ENCODE measurements around the gene SEMA3G.

SEMA3G gene

DNA sequence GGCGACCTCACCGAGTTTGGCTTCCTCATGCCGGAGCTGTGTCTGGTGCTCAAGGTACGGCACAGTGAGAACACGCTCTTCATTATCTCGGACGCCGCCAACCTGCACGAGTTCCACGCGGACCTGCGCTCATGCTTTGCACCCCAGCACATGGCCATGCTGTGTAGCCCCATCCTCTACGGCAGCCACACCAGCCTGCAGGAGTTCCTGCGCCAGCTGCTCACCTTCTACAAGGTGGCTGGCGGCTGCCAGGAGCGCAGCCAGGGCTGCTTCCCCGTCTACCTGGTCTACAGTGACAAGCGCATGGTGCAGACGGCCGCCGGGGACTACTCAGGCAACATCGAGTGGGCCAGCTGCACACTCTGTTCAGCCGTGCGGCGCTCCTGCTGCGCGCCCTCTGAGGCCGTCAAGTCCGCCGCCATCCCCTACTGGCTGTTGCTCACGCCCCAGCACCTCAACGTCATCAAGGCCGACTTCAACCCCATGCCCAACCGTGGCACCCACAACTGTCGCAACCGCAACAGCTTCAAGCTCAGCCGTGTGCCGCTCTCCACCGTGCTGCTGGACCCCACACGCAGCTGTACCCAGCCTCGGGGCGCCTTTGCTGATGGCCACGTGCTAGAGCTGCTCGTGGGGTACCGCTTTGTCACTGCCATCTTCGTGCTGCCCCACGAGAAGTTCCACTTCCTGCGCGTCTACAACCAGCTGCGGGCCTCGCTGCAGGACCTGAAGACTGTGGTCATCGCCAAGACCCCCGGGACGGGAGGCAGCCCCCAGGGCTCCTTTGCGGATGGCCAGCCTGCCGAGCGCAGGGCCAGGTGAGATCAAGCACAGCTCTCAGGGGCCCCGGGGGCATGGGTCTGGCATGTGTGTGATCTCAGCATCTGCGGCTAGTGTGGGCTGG, 43.1 kb upstream of the SEMA3G start:
- Histone ChIP-seq H3K9me3 (ENCODE audit: control insufficient read depth, low read length) (no peaks in the 10 kb centered on the region), H2BK12ac (ENCODE audit: low read length in 2 of 2) (no peak overlapping the region), H4K8ac (ENCODE audit: low read length) (no peak overlapping the region), H2BK5ac (ENCODE audit: low read depth, low read length, poor library complexity, severe bottlenecking) (no peak overlapping the region), H3K23ac (ENCODE audit: low read length in 2 of 2) (no peak overlapping the region), H3K4me2 (ENCODE audit: low read length, poor library complexity, severe bottlenecking) (no peak overlapping the region), H4K91ac (ENCODE audit: low read length) (no peak overlapping the region), H3K4me1 (ENCODE audit: control insufficient read depth, insufficient read depth, low read depth, low read length) (peaks cover 31% of the 10 kb centered on the region), H3K4me3 (ENCODE audit: insufficient read depth in 1 of 2, low read depth in 1 of 2, low read length in 2 of 2) (no peak overlapping the region), H2BK15ac (ENCODE audit: low read depth, poor library complexity, severe bottlenecking) (no peak overlapping the region), H2AFZ (ENCODE audit: low read depth, low read length) (no peak overlapping the region), H3K27me3 (ENCODE audit: control insufficient read depth in 1 of 2, insufficient read depth in 1 of 2, low read length in 2 of 2) (no peaks in the 10 kb centered on the region), H3K79me1 (replicated peaks; ENCODE audit: low read length, poor library complexity, severe bottlenecking) (peaks cover 26% of the 10 kb centered on the region), H2AK5ac (ENCODE audit: low read length, severe bottlenecking) (no peak overlapping the region), H3K4ac (ENCODE audit: low read depth in 1 of 2, low read length in 2 of 2) (no peak overlapping the region), H3K27ac (ENCODE audit: low read length, poor library complexity, severe bottlenecking) (no peak overlapping the region), H3K18ac (ENCODE audit: low read depth in 1 of 2, low read length in 2 of 2) (no peak overlapping the region), H2BK120ac (ENCODE audit: low read depth, low read length) (no peak overlapping the region), H3K9ac (ENCODE audit: low read length) (no peak overlapping the region), H3K14ac (ENCODE audit: low read length in 2 of 2) (no peak overlapping the region), H3K36me3 (ENCODE audit: control insufficient read depth in 1 of 2, insufficient read depth in 2 of 2, low read depth in 1 of 2, low read length in 2 of 2) (peaks cover 79 to 96% of the 10 kb centered on the region in 2 experiments)
- DNase-seq = no peak
- 98% methylated on average over 59 of the region's 59 CpGs for WGBS

DNA sequence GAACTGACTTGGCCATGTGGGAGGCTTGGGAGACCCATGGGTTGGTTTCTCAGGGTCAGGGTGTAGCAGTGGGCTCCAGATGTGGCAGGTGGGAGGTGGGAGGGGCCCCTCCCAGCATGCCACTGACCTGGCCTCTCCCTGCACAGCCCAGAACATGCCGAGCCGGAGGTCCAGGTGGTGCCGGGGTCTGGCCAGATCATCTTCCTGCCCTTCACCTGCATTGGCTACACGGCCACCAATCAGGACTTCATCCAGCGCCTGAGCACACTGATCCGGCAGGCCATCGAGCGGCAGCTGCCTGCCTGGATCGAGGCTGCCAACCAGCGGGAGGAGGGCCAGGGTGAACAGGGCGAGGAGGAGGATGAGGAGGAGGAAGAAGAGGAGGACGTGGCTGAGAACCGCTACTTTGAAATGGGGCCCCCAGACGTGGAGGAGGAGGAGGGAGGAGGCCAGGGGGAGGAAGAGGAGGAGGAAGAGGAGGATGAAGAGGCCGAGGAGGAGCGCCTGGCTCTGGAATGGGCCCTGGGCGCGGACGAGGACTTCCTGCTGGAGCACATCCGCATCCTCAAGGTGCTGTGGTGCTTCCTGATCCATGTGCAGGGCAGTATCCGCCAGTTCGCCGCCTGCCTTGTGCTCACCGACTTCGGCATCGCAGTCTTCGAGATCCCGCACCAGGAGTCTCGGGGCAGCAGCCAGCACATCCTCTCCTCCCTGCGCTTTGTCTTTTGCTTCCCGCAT, 42.3 kb upstream of the SEMA3G start:
- H3K4me3 ChIP-seq (ENCODE audit: insufficient read depth in 1 of 2, low read depth in 1 of 2, low read length in 2 of 2) = no peak overlapping the region
- no peak overlapping the region for H3K23ac ChIP-seq (ENCODE audit: low read length in 2 of 2)
- H4K8ac ChIP-seq (ENCODE audit: low read length) = no peak overlapping the region
- no peak overlapping the region for H3K9ac ChIP-seq (ENCODE audit: low read length)
- no peak overlapping the region for H2AFZ ChIP-seq (ENCODE audit: low read depth, low read length)
- H3K4me2 ChIP-seq (ENCODE audit: low read length, poor library complexity, severe bottlenecking) = no peak overlapping the region
- H3K79me1 ChIP-seq (replicated peaks; ENCODE audit: low read length, poor library complexity, severe bottlenecking) = peaks cover 27% of the 10 kb centered on the region
- H3K9me3 ChIP-seq (ENCODE audit: control insufficient read depth, low read length) = no peaks in the 10 kb centered on the region
- no peak for DNase-seq
- no peak overlapping the region for H2BK12ac ChIP-seq (ENCODE audit: low read length in 2 of 2)
- H2BK5ac ChIP-seq (ENCODE audit: low read depth, low read length, poor library complexity, severe bottlenecking) = no peak overlapping the region
- no peak overlapping the region for H3K4ac ChIP-seq (ENCODE audit: low read depth in 1 of 2, low read length in 2 of 2)
- H3K4me1 ChIP-seq (ENCODE audit: control insufficient read depth, insufficient read depth, low read depth, low read length) = peaks cover 31% of the 10 kb centered on the region
- H2BK120ac ChIP-seq (ENCODE audit: low read depth, low read length) = no peak overlapping the region
- H3K14ac ChIP-seq (ENCODE audit: low read length in 2 of 2) = no peak overlapping the region
- H3K27me3 ChIP-seq (ENCODE audit: control insufficient read depth in 1 of 2, insufficient read depth in 1 of 2, low read length in 2 of 2) = no peaks in the 10 kb centered on the region
- H4K91ac ChIP-seq (ENCODE audit: low read length) = no peak overlapping the region
- WGBS = 97% methylated on average over 31 of the region's 31 CpGs
- no peak overlapping the region for H3K18ac ChIP-seq (ENCODE audit: low read depth in 1 of 2, low read length in 2 of 2)
- H3K36me3 ChIP-seq (ENCODE audit: control insufficient read depth in 1 of 2, insufficient read depth in 2 of 2, low read depth in 1 of 2, low read length in 2 of 2) = peaks cover 79 to 96% of the 10 kb centered on the region in 2 experiments
- no peak overlapping the region for H2AK5ac ChIP-seq (ENCODE audit: low read length, severe bottlenecking)
- H3K27ac ChIP-seq (ENCODE audit: low read length, poor library complexity, severe bottlenecking) = no peak overlapping the region
- no peak overlapping the region for H2BK15ac ChIP-seq (ENCODE audit: low read depth, poor library complexity, severe bottlenecking)

DNA sequence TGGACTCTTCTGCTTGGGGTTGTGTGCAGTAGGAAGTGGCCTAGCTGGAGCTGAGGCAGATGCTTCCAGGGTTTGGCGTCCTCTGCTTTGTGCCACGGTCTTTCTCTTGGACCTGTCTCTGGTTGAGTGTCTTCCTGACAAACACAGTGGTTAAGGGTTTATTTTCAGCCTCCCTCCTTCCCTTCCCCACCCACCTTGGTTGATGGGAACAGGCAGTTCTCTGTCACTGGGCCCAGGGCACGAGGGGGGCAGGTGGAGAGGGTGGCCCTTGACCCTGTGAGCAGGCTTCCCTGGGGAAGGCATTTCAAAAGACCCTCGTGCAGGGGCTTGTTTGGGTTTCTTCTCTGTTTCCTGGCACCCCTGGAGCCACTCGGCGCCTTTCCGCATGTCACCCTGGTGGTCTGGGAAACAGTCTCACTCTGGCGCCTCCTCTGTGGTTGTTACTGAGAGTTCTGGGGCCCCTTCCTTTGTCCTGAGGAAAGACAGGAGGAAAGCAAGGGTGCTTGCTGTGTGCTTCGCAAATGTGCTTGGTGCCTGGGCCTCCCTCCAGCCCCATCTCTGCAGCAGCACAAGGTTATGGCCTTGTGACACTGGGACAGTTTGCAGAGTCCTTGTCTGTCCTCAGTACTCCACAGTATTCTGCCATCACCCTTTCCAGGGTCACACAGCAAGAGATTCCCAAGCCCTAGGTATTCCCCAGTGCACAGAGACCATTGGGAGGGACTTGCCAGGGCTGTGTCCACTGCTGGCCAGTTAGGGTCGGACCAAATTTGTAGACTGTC, 40.0 kb upstream of the SEMA3G start:
- H2BK5ac ChIP-seq (ENCODE audit: low read depth, low read length, poor library complexity, severe bottlenecking) = no peak overlapping the region
- H3K14ac ChIP-seq (ENCODE audit: low read length in 2 of 2) = no peak overlapping the region
- H2AK5ac ChIP-seq (ENCODE audit: low read length, severe bottlenecking) = no peak overlapping the region
- H3K4me1 ChIP-seq (ENCODE audit: control insufficient read depth, insufficient read depth, low read depth, low read length) = peaks cover 11% of the 10 kb centered on the region
- H3K36me3 ChIP-seq (ENCODE audit: control insufficient read depth in 1 of 2, insufficient read depth in 2 of 2, low read depth in 1 of 2, low read length in 2 of 2) = peaks cover 79 to 96% of the 10 kb centered on the region in 2 experiments
- H2AFZ ChIP-seq (ENCODE audit: low read depth, low read length) = no peak overlapping the region
- 91% methylated on average over 10 of the region's 10 CpGs for WGBS
- no peak overlapping the region for H3K4me3 ChIP-seq (ENCODE audit: insufficient read depth in 1 of 2, low read depth in 1 of 2, low read length in 2 of 2)
- no peak overlapping the region for H3K4ac ChIP-seq (ENCODE audit: low read depth in 1 of 2, low read length in 2 of 2)
- H3K9me3 ChIP-seq (ENCODE audit: control insufficient read depth, low read length) = no peaks in the 10 kb centered on the region
- H3K27ac ChIP-seq (ENCODE audit: low read length, poor library complexity, severe bottlenecking) = no peak overlapping the region
- H2BK12ac ChIP-seq (ENCODE audit: low read length in 2 of 2) = no peak overlapping the region
- peaks cover 47% of the 10 kb centered on the region for H3K79me1 ChIP-seq (replicated peaks; ENCODE audit: low read length, poor library complexity, severe bottlenecking)
- H3K4me2 ChIP-seq (ENCODE audit: low read length, poor library complexity, severe bottlenecking) = no peak overlapping the region
- H3K23ac ChIP-seq (ENCODE audit: low read length in 2 of 2) = no peak overlapping the region
- no peak overlapping the region for H4K91ac ChIP-seq (ENCODE audit: low read length)
- H3K27me3 ChIP-seq (ENCODE audit: control insufficient read depth in 1 of 2, insufficient read depth in 1 of 2, low read length in 2 of 2) = no peaks in the 10 kb centered on the region
- H3K18ac ChIP-seq (ENCODE audit: low read depth in 1 of 2, low read length in 2 of 2) = no peak overlapping the region
- H4K8ac ChIP-seq (ENCODE audit: low read length) = no peak overlapping the region
- no peak overlapping the region for H3K9ac ChIP-seq (ENCODE audit: low read length)
- H2BK120ac ChIP-seq (ENCODE audit: low read depth, low read length) = no peak overlapping the region
- H2BK15ac ChIP-seq (ENCODE audit: low read depth, poor library complexity, severe bottlenecking) = no peak overlapping the region
- no peak for DNase-seq

Data from mesenchymal stem cell (in vitro differentiated cells and primary cell).